HG02623 (cell line): ENCODE measurements around the gene NUTF2.

Experiments
- ATAC-seq: cut with Tn5 transposase; IDR thresholded peaks from one replicate; pipeline ENCODE4 v1.9.1; 2021; ENCODE audit warnings: moderate library complexity; ENCODE audit not compliant: unreplicated experiment

NUTF2 gene

GRCh38 chr16:67846320-67847063, at the start of gene NUTF2:
NUTF2 (plus strand) TSS chr16:67846933; CDS start chr16:67865131, 18,198 bp downstream.
- ATAC-seq = peak; percentile 61

- no peak for ATAC-seq
Observed at GRCh38 chr16:67800338-67800926, 46.3 kb upstream of the NUTF2 start.

DNA sequence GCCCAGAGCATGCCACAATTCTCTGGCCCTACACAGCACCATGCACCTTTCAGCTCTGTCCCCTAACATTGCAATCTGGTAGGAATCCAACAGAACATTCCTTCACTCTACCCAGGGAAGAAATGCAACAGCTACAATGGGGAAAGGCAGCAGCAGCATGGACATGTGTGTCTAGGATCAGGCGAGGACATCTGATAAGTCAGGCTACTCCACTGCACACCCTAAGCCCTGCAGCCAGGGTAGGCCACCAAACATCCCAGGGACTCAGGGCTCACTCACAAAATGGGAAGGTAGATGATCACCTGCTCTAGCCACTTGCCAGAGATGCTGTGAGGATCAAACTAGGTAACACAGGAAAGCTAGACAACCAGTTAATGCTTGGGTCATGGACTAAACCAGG, 45.5 kb upstream of the NUTF2 start:
- ATAC-seq = no peak

DNA sequence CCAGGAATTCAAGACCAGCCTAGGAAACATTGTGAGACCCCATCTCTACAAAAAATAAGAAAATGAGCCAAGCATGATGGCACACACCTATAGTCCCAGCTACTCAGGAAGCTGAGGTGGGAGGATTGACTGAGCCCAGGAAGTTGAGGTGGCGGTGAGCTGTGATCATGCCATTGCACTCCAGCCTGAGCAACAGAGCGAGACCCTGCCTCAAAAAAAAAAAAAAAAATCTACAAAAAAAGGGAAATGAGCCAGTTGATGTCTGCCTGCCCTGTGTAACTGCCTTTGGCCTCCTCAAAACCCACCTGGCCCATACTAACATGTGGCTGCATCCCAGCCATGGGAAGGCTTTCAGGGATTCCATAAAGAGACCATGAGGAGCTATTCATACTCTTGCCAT, 44.9 kb upstream of the NUTF2 start:
- no peak for ATAC-seq

DNA sequence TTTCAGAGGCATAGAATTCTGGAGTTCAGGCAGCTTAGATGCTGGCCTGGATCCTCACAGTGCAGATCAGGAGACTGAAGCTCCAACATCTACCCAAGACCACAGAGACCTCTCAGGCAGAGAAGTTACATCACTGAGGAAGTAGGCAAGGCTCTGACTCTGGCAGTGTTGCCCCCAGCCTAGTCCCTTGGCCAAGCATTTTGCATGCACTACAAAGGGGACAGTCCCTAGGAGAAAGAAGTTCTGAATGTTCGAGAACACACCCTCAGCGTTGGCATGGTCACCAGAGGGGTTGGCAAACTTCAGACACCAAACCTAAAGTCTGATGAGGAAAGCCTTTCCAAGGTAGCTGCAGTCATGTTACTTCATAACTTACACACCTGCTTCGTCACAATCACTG, 42.8 kb upstream of the NUTF2 start:
- ATAC-seq = no peak

- ATAC-seq = no peak
Observed at GRCh38 chr16:67804853-67805542, 41.7 kb upstream of the NUTF2 start.

GRCh38 chr16:67805718-67806427, 40.9 kb upstream of the NUTF2 start:
- no peak for ATAC-seq

DNA sequence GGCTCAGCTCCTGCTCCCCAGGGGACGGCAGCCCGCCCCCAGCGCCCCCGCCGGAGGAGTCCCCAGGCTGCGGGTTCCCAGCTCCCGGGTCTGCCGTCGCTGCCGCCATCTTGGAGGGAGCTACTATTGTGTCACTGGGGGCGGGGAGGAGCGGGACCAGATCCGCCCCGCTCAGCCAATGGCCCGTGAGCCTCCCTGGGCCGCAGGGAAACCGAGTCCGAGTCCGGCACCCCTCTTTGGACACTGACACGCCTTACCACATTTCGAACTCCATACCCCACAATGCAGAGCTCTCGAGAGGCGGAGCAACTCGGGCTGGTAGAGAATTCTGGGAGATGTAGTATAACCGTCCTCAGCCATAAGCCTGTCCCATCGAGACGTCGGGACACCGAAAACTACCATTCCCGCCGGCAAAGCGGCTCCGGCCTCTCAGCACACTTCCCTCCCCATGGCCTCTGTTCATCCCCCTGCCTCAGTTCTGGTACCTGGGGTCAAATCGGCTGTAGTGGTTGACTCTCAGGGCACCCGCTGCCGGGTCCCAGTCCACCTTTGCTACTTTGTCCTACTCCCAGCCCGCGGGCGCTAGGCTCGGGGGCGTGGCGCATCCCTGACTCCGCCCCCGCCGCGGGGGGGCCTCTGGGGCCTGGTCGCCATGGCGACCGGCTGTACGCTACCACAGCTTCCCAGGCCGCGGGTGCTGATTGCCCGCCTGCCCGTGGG, 40.1 kb upstream of the NUTF2 start, which contains the start of the genes RANBP10 and TSNAXIP1:
TSS of gene RANBP10 (minus strand) at position 133 of the 720 bp plus-strand sequence. CDS start at position 109, 24 bp downstream.
TSS of gene TSNAXIP1 (plus strand) at position 462 of the 720 bp plus-strand sequence. CDS start 261 bp downstream, outside the sequence.
- peak; percentile 87 for ATAC-seq

- no peak for ATAC-seq
Observed at GRCh38 chr16:67807148-67807682, 39.5 kb upstream of the NUTF2 start.

- ATAC-seq = no peak
Observed at GRCh38 chr16:67811899-67812298, 34.8 kb upstream of the NUTF2 start.

GRCh38 chr16:67814567-67814966, 32.2 kb upstream of the NUTF2 start:
- ATAC-seq = no peak

DNA sequence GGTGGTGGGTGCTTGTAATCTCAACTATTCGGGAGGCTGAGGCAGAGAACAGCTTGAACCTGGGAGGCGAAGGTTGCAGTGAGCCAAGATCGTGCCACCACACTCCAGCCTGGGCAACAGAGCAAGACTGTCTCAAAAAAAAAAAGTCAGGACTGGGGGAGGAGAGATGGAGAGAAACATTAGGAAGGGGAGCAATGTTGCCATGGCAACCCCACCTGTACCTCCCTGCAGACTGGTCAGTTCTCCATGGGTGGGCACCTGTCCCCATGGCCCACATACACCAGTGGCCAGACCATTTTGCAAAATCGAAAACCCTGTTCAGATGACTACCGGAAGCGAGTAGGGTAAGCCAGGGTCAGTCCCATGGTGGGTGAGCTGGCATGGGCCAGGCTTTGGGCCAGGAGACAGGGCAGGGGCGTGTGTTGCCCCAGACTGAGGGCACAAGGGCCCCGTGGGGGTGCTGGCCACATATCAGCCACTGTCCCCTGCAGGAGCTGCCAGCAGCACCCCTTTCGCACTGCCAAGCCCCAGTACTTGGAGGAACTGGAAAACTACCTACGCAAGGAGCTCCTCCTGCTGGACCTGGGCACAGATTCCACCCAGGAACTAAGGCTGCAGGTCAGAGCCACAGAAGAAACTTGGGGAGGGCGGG, 26.0 kb upstream of the NUTF2 start:
- no peak for ATAC-seq

DNA sequence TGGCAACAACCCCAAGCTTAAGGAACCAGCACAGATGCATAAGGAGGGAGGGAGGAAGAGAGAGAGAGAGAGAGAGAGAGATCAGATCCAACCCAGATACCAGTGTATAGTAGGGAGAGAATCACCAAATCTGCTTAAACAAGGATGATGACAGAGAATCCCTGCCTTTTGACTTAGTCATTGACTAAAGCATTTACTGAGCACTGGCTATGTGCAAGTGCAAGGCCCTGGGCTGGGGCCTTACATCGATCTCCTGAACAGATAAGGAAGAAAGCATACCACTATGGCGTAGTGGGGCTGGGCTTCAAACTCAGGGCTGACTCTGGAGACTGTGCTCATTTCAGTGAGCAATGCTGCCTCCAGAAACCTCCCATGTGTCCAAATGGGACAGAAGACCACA, 24.2 kb upstream of the NUTF2 start:
- ATAC-seq = no peak

DNA sequence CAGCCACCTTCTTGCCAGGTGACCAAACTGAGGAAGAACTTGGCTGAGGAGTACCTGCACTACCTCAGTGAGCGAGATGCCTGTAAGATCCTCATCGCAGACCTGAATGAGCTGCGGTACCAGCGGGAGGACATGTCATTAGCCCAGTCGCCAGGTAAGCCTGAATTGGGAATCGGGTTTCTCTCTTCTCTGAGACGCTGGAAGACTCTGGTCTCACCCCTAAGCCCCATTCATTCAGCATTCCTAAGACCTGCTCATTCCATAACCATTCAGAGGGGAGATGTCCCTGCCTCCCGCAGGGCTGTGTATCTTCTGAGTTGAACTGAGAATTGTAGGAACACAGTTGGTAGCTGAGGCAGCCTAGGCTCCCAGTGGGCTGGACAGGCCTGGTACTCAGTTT, 21.6 kb upstream of the NUTF2 start:
- no peak for ATAC-seq

GRCh38 chr16:67825906-67826305, 20.8 kb upstream of the NUTF2 start:
- no peak for ATAC-seq

DNA sequence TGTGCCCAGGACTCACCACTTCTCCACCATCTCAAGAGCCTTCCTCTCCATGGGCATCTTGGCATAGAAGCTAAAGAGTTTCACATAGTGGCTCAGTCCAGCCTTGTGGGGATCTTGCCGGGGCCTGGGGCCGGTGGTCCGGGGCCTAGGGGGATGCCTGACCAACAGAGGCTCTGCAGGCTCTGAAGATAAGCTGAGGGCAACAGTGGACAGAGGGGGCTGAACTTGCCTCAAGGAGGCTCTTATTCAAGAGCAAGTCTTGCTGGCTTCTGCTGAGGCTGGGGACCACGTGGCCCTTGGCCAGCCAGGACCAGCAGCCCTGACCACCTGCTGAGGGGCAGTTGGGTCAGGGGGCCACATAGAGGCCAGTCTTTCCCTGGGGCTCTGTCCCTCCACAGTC, 18.1 kb upstream of the NUTF2 start:
- ATAC-seq = no peak

DNA sequence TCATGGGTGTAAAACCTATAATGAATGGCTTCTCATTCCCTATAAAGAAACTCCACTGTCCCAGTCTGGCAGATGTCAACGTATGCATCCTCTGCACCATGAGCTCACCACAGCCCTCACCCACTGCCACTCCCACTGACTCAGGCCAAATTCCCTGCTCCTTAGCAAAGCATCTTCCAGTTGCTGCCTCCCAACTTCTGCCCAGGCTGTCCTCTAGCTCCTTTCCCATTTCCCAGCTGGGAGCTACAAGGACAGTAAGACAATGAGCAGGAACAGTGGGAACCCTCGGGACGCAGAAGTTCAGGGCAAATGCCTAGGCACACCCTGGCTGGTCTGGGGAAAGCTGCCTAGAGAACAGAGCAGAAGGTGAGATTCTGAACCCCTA, 13.7 kb upstream of the NUTF2 start:
- ATAC-seq = no peak

DNA sequence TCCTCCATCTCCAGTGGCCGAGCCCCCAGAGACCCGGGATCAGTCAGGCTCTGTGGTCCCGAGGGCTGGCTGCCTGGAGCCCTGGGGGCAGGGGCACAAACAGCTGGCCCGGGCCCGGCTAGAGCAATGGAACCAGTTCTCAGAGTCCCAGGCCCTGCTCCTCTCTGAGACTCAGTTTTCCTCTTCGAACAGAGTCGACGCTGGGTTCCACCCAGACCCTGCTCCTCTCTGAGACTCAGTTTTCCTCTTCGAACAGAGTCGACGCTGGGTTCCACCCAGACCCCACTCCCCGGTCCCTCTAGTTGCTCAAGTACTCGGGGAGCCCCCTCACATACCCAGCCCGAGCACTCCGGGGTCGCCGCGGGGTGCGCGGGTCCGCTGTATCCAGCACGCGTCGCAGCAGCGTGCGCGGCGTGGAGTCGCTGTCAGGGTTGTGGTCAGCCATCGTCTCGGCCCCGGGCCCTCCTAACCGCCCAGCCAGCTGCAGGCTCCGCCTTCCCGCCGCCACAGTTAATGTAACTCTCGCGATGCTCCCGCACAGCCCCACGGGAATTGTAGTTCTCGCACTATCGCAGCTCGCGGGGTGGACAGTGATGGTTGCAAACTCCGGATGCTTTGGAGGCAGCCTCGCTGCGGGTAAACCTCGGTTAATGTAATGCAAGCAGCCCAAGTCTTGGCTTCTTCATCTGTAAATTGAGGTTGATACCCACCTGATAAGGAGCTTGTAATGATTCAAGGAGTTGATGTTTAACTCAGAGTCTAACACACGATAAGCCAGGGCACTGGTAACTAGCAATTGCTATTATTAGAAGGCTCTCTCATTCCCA, 13.1 kb upstream of the NUTF2 start:
- peak; percentile 96 for ATAC-seq

DNA sequence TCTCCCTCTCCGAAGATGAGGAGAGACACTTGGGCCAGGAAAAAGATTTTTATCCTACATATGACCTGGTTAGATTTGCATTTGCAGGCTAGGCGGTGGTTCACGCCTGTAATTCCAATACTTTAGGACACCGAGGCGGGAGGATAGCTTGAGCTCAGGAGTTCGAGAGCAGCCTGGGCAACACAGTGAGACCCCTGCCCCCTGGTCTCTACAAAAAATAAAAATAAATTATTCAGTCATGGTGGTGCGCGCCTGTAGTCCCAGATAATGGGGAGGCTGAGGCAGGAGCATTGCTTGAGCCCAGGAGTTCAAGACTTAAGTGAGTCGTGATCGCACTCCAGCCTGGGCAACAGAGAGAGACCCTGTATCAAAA, 12.5 kb upstream of the NUTF2 start:
- ATAC-seq = no peak
